Stimulated activated CD4-positive, alpha-beta T cell treated with anti-CD3 and anti-CD28 coated beads, Interleukin-1b, Interleukin-23, amount 100 ng/mL, for 48 hours (primary cell): Measurements from ENCODE around the gene GTF2H4.
"Not testable (repeated sequence)": the region's sequence is repeated elsewhere in the genome, so short reads cannot be mapped to it uniquely, and the experiment has no call there.

ENCODE experiments used
- DNase-seq: peaks from one replicate; pipeline ENCODE4 v3.0.0-alpha.2; 2020

Gene GTF2H4

GRCh38 chr6:30926644-30927043 lies 18.6 kb downstream of the GTF2H4 start:
- no peak for DNase-seq

- not testable (repeated sequence) for DNase-seq
These were observed 19.1 kb downstream of the GTF2H4 start for GRCh38 chr6:30927080-30927479.

GRCh38 chr6:30928677-30929076 lies 20.7 kb downstream of the GTF2H4 start:
- no peak for DNase-seq

- no peak for DNase-seq
These were observed 22.5 kb downstream of the GTF2H4 start for GRCh38 chr6:30930506-30930905.

- DNase-seq = no peak
These were observed 23.3 kb downstream of the GTF2H4 start for GRCh38 chr6:30931272-30931671.

GRCh38 chr6:30931969-30932645 lies 24.1 kb downstream of the GTF2H4 start, which contains the start of gene SFTA2:
TSS of gene SFTA2 (minus strand) at chr6:30932170. CDS start at chr6:30932096, 74 bp downstream.
- DNase-seq = no peak

GRCh38 chr6:30932665-30933365 lies 24.8 kb downstream of the GTF2H4 start:
- DNase-seq = no peak

GRCh38 chr6:30935018-30935417 lies 27.0 kb downstream of the GTF2H4 start:
- no peak for DNase-seq

- no peak for DNase-seq
These were observed 29.3 kb downstream of the GTF2H4 start for GRCh38 chr6:30937265-30937664.

GRCh38 chr6:30938730-30939129 lies 30.7 kb downstream of the GTF2H4 start:
- no peak for DNase-seq

GRCh38 chr6:30939473-30939872 lies 31.5 kb downstream of the GTF2H4 start:
- DNase-seq = no peak

- no peak for DNase-seq
These were observed 32.5 kb downstream of the GTF2H4 start, which contains the start of gene MUCL3 for GRCh38 chr6:30940361-30940986. TSS of gene MUCL3 (plus strand) at chr6:30940973. CDS start at chr6:30941000, 27 bp downstream.

- DNase-seq = no peak
These were observed 34.5 kb downstream of the GTF2H4 start for GRCh38 chr6:30942338-30943060.

GRCh38 chr6:30944051-30944450 lies 36.0 kb downstream of the GTF2H4 start:
- DNase-seq = no peak

GRCh38 chr6:30945281-30945680 lies 37.3 kb downstream of the GTF2H4 start:
- no peak for DNase-seq

GRCh38 chr6:30947231-30947630 lies 39.2 kb downstream of the GTF2H4 start:
- DNase-seq = no peak

- DNase-seq = no peak
These were observed 40.8 kb downstream of the GTF2H4 start for GRCh38 chr6:30948811-30949210.

GRCh38 chr6:30951907-30952469 lies 44.0 kb downstream of the GTF2H4 start:
- no peak for DNase-seq

- DNase-seq = no peak
These were observed 46.8 kb downstream of the GTF2H4 start for GRCh38 chr6:30954631-30955366.

- peak; percentile 89 for DNase-seq
These were observed 47.5 kb downstream of the GTF2H4 start for GRCh38 chr6:30955367-30956042.

- no peak for DNase-seq
These were observed 49.7 kb downstream of the GTF2H4 start for GRCh38 chr6:30957716-30958115.
